ENCODE measurements around the gene GOLGB1. TPM values are rescaled to one million over a fixed set of nuclear protein-coding genes. Genes with fewer than 3 reads are reported as not detected.

The GOLGB1 gene
- total and polyA plus RNA-seq, 10 of the 15 experiments (the other 5 are each of a cell fraction or from before 2014, with no cell fraction given): 7.4 to 34.5 (median 21.8) TPM

DNA sequence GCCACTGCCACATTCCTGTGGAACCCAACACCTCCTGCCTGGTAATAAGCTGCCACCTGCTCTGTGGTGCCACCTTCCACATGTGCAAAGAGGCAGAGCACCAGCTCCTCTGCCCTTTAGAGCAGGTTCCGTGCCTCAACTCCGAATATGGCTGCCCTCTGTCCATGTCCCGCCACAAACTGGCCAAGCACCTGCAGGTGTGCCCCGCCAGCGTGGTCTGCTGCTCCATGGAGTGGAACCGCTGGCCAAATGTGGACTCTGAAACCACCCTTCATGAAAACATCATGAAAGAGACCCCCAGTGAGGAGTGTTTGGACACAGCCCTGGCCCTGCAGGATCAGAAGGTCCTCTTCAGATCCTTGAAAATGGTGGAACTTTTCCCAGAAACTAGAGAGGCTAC is 128.1 kb downstream of the GOLGB1 start:
- no TSS peak for BruUV-seq (replicated peaks)
- H3K4me2 ChIP-seq (ENCODE audit: control insufficient read depth, insufficient read depth): no peak overlapping the region
- H3K27ac ChIP-seq (ENCODE audit: control insufficient read depth, insufficient read depth): no peak overlapping the region
- ChIA-PET SMC1A (ENCODE audit: uncharacterized antibody, unreplicated experiment) (interaction anchor here (0.6 to 1.7 kb wide), 2 partner anchors 22 to 106 kb away, joined by 3 to 4 read pairs; no protein-coding TSS in a partner anchor), RAD21 (ENCODE audit: unreplicated experiment) (no interaction called here), CTCF (no interaction called here), POLR2A (no interaction called here)
- H3K9ac ChIP-seq (ENCODE audit: control insufficient read depth, insufficient read depth, low read length): no peak overlapping the region
- ATAC-seq (no peak), DNase-seq (ENCODE audit: low read depth, low spot score) (no peak), FAIRE-seq (no peak)
- no peaks in the 10 kb centered on the region for H3K79me2 ChIP-seq (ENCODE audit: control insufficient read depth, insufficient read depth, low read length)
- H3K4me1 ChIP-seq (ENCODE audit: control insufficient read depth, insufficient read depth, low read length): no peaks in the 10 kb centered on the region
- no peaks in the 10 kb centered on the region for H4K20me1 ChIP-seq (ENCODE audit: control insufficient read depth, insufficient read depth)
- in situ Hi-C loops (cut with MboI) (no loop called here), intact Hi-C loops (cut with micrococcal nuclease; ENCODE audit: unreplicated experiment) (no loop called here)
- H3K36me3 ChIP-seq (ENCODE audit: control insufficient read depth in 2 of 2, insufficient read depth in 2 of 2, low read length in 1 of 2): no peaks in the 10 kb centered on the region
- H3K4me3 ChIP-seq: no peak overlapping the region
- WGBS (ENCODE audit: insufficient coverage, insufficient replicate concordance, low lambda C conversion rate, missing lambda C conversion rate): 55% methylated on average over 6 of the region's 6 CpGs
- no peaks in the 10 kb centered on the region for H3K9me3 ChIP-seq (replicated peaks; ENCODE audit: control insufficient read depth, insufficient read depth, low read length)
- H2AFZ ChIP-seq (ENCODE audit: control insufficient read depth, low read depth, low read length): no peak overlapping the region
- no peaks in the 10 kb centered on the region for H3K27me3 ChIP-seq (replicated peaks in 1 of 2; ENCODE audit: control insufficient read depth in 2 of 2, insufficient read depth in 2 of 2, low read length in 1 of 2)
- TF ChIP-seq, protein P1, sequence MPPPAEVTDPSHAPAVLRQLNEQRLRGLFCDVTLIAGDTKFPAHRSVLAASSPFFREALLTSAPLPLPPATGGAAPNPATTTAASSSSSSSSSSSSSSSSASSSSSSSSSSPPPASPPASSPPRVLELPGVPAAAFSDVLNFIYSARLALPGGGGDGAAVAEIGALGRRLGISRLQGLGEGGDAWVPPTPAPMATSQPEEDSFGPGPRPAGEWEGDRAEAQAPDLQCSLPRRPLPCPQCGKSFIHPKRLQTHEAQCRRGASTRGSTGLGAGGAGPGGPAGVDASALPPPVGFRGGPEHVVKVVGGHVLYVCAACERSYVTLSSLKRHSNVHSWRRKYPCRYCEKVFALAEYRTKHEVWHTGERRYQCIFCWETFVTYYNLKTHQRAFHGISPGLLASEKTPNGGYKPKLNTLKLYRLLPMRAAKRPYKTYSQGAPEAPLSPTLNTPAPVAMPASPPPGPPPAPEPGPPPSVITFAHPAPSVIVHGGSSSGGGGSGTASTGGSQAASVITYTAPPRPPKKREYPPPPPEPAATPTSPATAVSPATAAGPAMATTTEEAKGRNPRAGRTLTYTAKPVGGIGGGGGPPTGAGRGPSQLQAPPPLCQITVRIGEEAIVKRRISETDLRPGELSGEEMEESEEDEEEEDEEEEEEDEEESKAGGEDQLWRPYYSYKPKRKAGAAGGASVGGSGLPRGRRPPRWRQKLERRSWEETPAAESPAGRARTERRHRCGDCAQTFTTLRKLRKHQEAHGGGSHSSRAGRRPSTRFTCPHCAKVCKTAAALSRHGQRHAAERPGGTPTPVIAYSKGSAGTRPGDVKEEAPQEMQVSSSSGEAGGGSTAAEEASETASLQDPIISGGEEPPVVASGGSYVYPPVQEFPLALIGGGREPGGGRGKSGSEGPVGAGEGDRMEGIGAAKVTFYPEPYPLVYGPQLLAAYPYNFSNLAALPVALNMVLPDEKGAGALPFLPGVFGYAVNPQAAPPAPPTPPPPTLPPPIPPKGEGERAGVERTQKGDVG (CRISPR knock-in tag; IDR thresholded peaks at IDR 0.05): no peak
- TF ChIP-seq, protein P2, sequence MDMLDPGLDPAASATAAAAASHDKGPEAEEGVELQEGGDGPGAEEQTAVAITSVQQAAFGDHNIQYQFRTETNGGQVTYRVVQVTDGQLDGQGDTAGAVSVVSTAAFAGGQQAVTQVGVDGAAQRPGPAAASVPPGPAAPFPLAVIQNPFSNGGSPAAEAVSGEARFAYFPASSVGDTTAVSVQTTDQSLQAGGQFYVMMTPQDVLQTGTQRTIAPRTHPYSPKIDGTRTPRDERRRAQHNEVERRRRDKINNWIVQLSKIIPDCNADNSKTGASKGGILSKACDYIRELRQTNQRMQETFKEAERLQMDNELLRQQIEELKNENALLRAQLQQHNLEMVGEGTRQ (IDR thresholded peaks at IDR 0.05; ENCODE audit: borderline replicate concordance, low read depth, low read length): no peak
- TF ChIP-seq JUND (IDR thresholded peaks at IDR 0.05; ENCODE audit: low read depth, low read length) (no peak), TARDBP (IDR thresholded peaks at IDR 0.05; ENCODE audit: borderline replicate concordance) (no peak), JUNB (IDR thresholded peaks at IDR 0.05) (no peak), REST (IDR thresholded peaks at IDR 0.05; ENCODE audit: low read depth, low read length) (no peak), ZNF384 (IDR thresholded peaks at IDR 0.05; ENCODE audit: borderline replicate concordance, low read depth, low read length) (no peak), POU2F2 (IDR thresholded peaks at IDR 0.05; ENCODE audit: borderline replicate concordance, low read depth, low read length) (no peak), FOXM1 (IDR thresholded peaks at IDR 0.05; ENCODE audit: low read depth, low read length) (no peak), CBX5 (IDR thresholded peaks at IDR 0.05; ENCODE audit: low read depth) (no peak), GATAD2B (conservative IDR thresholded peaks at IDR 0.05; ENCODE audit: low read depth) (no peak), SMAD1 (IDR thresholded peaks at IDR 0.05; ENCODE audit: low read depth, partially characterized antibody) (no peak), EZH2 (IDR thresholded peaks at IDR 0.05; ENCODE audit: borderline replicate concordance, control insufficient read depth, low read depth, low read length) (no peak), TAF1 (IDR thresholded peaks at IDR 0.05; ENCODE audit: borderline replicate concordance, low read depth, low read length) (no peak), NFXL1 (IDR thresholded peaks at IDR 0.05; ENCODE audit: borderline replicate concordance) (no peak), SRF (IDR thresholded peaks at IDR 0.05; ENCODE audit: low read depth in 2 of 2, low read length in 2 of 2) (no peak), SIN3A (IDR thresholded peaks at IDR 0.05; ENCODE audit: low read depth, low read length) (no peak)
- TF ChIP-seq, protein P3, sequence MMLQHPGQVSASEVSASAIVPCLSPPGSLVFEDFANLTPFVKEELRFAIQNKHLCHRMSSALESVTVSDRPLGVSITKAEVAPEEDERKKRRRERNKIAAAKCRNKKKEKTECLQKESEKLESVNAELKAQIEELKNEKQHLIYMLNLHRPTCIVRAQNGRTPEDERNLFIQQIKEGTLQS (IDR thresholded peaks at IDR 0.05; ENCODE audit: borderline replicate concordance, extremely low read depth, low read depth, low read length): no peak

All from GM12878 (cell line).